ENCODE results near the gene DPP10.
"Not testable (repeated sequence)": the region's sequence is repeated elsewhere in the genome, so short reads cannot be mapped to it uniquely, and the experiment has no call there.

Gene DPP10

DNA sequence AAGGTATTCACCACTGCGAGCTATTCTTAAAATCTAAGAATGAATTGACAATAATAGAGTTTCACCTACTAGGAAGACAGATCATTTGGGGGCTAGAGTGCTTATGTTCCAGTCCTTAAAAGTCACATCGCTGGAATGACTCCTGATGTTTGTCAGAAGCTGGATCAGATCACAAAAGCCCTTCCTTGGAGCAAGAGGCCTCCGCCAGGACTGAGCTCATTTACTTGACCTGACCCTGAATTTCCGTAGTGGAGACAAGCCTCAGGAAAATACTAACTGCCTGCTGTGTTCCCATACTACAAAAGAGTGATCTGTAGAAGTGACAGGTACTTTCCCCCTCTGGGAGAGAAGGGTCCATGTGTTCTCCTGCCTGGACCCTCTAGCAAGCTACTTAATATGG, 483.9 kb downstream of the DPP10 start:
- H3K9me3 ChIP-seq (ENCODE audit: control insufficient read depth in 1 of 2, low read length in 2 of 2) = peaks cover 0 to 12% of the 10 kb centered on the region in 2 donors
- no peaks in the 10 kb centered on the region for H3K27me3 ChIP-seq (ENCODE audit: low read depth, low read length)
- H3K36me3 ChIP-seq (ENCODE audit: control insufficient read depth in 1 of 2, insufficient read depth in 2 of 2, low read length in 2 of 2) = no peaks in the 10 kb centered on the region
- H3K4me1 ChIP-seq (ENCODE audit: control insufficient read depth in 1 of 2, insufficient read depth in 2 of 2, low read length in 2 of 2) = no peaks in the 10 kb centered on the region
- H3K4me3 ChIP-seq (ENCODE audit: low read depth in 1 of 2, low read length in 2 of 2) = no peak overlapping the region
- H3K27ac ChIP-seq (ENCODE audit: low read length) = no peak overlapping the region

DNA sequence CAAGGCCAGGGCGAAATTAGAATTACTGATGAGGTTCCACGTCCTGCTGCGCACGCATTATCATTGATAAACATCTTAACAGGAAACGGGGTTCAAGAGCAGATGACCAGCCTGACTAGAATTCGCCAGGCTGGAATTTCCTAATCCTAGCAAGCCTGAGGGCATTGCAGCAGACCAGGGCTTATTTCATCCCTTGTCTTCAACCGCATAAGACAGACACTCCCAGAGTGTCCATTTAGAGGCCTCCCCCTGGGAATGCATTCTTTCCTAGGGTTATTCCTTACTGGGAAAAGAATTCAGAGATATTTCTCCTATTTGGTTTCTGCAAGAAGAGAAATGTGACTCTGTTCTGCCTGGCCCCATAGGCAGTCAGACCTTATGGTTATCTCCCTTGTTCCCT, 486.8 kb downstream of the DPP10 start:
- Histone ChIP-seq H3K4me1 (ENCODE audit: control insufficient read depth in 1 of 2, insufficient read depth in 2 of 2, low read length in 2 of 2) (no peaks in the 10 kb centered on the region), H3K36me3 (ENCODE audit: control insufficient read depth in 1 of 2, insufficient read depth in 2 of 2, low read length in 2 of 2) (no peaks in the 10 kb centered on the region), H3K9me3 (ENCODE audit: control insufficient read depth in 1 of 2, low read length in 2 of 2) (peaks cover 0 to 13% of the 10 kb centered on the region in 2 donors), H3K27me3 (ENCODE audit: low read depth, low read length) (no peaks in the 10 kb centered on the region), H3K4me3 (ENCODE audit: low read depth in 1 of 2, low read length in 2 of 2) (no peak overlapping the region), H3K27ac (ENCODE audit: low read length) (no peak overlapping the region)

DNA sequence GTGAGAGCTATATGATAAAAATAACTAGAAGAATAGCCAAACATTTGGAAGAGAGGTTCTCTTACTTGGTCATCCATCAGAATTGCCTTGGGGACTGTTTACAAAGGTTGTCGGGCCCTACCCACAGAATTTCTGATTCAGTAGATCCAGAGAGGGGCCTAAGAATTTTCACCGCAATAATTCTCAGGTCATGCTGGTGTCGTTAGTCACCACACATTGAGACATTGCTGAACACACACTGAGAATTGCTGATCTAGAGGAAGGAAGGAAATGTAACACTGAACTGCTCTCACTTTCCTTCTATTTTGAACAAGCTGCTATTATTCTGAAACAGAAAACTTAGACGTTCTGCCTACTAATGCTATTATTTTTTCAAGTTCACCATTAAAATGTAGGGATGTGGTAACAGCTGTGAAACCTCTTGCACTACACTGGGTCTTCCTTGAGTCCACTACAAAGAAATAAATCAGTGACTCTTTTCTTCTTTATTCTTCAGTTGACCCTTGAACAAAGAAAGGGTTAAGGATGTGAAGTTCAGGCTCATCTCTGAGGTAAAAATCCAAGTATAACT, 491.3 kb downstream of the DPP10 start:
- Histone ChIP-seq H3K4me3 (ENCODE audit: low read depth in 1 of 2, low read length in 2 of 2) (no peak overlapping the region), H3K27ac (ENCODE audit: low read length) (no peak overlapping the region), H3K9me3 (ENCODE audit: control insufficient read depth in 1 of 2, low read length in 2 of 2) (peaks cover 0 to 8% of the 10 kb centered on the region in 2 donors), H3K27me3 (ENCODE audit: low read depth, low read length) (no peaks in the 10 kb centered on the region), H3K36me3 (ENCODE audit: control insufficient read depth in 1 of 2, insufficient read depth in 2 of 2, low read length in 2 of 2) (no peaks in the 10 kb centered on the region), H3K4me1 (ENCODE audit: control insufficient read depth in 1 of 2, insufficient read depth in 2 of 2, low read length in 2 of 2) (no peaks in the 10 kb centered on the region)

DNA sequence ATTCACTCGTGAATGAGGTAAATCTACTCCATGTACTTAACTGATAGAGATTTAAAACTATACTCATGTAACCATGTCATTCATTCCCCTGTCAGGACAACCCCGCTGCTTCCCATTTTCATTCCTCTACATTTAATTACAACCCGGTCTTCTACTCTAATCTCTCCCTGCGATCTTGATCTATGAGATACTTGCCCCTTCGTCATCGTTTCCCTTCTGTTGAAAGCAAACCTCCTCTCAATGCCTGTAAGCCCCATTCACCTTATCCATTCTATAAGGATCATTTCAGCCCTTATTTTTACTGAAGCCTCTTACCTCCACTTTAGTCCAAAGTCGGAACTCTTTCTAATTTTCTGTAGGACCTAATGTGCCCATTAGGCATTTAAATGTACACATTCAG, 492.6 kb downstream of the DPP10 start:
- Histone ChIP-seq H3K4me1 (ENCODE audit: control insufficient read depth in 1 of 2, insufficient read depth in 2 of 2, low read length in 2 of 2) (no peaks in the 10 kb centered on the region), H3K27me3 (ENCODE audit: low read depth, low read length) (no peaks in the 10 kb centered on the region), H3K27ac (ENCODE audit: low read length) (no peak overlapping the region), H3K9me3 (ENCODE audit: control insufficient read depth in 1 of 2, low read length in 2 of 2) (peaks cover 0 to 4% of the 10 kb centered on the region in 2 donors), H3K36me3 (ENCODE audit: control insufficient read depth in 1 of 2, insufficient read depth in 2 of 2, low read length in 2 of 2) (no peaks in the 10 kb centered on the region), H3K4me3 (ENCODE audit: low read depth in 1 of 2, low read length in 2 of 2) (no peak overlapping the region)

DNA sequence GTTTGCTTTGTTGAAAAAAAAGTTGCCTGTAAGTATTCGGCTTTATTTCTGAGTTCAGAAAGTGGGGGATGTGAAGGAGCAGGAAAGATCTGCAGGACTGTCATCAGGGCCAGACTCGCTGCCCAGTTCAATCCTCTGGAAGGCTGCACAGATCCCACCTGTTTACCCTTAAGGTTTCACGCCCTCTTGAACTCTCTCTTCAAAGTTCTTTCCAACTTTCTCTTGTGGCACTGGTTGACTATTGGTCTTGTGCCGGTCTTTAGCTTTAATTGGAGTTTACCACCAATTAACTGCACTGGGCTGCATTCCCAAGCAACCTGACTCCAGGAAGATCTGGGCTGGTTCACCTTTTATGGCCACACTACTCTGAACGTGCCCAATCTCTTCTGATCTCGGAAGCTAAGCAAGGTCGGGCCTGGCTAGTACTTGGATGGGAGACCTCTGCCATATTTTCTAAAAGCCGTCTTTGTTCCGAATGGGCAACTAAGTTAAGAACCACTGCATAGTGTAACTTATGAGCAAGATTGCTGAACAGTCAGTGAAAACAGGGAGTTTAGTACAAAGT, 495.0 kb downstream of the DPP10 start:
- Histone ChIP-seq H3K4me1 (ENCODE audit: control insufficient read depth in 1 of 2, insufficient read depth in 2 of 2, low read length in 2 of 2) (no peaks in the 10 kb centered on the region), H3K4me3 (ENCODE audit: low read depth in 1 of 2, low read length in 2 of 2) (no peak overlapping the region), H3K9me3 (ENCODE audit: control insufficient read depth in 1 of 2, low read length in 2 of 2) (no peaks in the 10 kb centered on the region), H3K27ac (ENCODE audit: low read length) (no peak overlapping the region), H3K36me3 (ENCODE audit: control insufficient read depth in 1 of 2, insufficient read depth in 2 of 2, low read length in 2 of 2) (no peaks in the 10 kb centered on the region), H3K27me3 (ENCODE audit: low read depth, low read length) (no peaks in the 10 kb centered on the region)

DNA sequence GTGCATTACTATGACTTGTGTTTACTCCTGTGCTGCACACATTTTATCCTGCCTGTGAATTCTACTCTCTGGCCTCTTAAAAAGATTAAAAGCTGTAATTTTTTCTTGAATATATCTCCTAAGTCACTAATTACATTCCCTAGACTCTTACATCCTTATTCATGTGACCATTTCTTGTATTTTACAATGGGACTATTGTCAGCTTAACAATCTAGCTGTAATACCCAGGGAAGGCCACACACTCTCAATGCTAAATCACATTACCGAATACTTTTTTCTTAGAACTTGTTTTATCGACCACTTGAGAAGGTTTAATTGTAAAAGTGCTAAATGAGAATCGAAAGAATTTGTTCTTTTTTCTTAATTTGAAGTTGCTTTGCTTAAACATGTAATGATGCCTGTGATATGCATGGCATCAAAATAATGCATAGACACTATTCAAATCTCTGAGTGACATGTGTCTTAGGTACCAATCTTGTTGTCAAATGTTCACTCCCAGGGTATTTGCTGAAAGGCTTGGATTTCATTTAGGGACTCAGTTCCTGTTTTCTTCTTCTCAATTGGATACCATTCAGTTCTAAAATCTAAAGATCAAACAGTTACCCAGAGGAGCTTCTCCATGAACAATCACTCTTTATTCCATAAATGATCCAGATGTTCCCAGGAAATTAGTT, 498.5 kb downstream of the DPP10 start:
- Histone ChIP-seq H3K4me1 (ENCODE audit: control insufficient read depth in 1 of 2, insufficient read depth in 2 of 2, low read length in 2 of 2) (no peaks in the 10 kb centered on the region), H3K36me3 (ENCODE audit: control insufficient read depth in 1 of 2, insufficient read depth in 2 of 2, low read length in 2 of 2) (no peaks in the 10 kb centered on the region), H3K9me3 (ENCODE audit: control insufficient read depth in 1 of 2, low read length in 2 of 2) (no peaks in the 10 kb centered on the region), H3K27me3 (ENCODE audit: low read depth, low read length) (no peaks in the 10 kb centered on the region), H3K27ac (ENCODE audit: low read length) (no peak overlapping the region), H3K4me3 (ENCODE audit: low read depth in 1 of 2, low read length in 2 of 2) (no peak overlapping the region)

DNA sequence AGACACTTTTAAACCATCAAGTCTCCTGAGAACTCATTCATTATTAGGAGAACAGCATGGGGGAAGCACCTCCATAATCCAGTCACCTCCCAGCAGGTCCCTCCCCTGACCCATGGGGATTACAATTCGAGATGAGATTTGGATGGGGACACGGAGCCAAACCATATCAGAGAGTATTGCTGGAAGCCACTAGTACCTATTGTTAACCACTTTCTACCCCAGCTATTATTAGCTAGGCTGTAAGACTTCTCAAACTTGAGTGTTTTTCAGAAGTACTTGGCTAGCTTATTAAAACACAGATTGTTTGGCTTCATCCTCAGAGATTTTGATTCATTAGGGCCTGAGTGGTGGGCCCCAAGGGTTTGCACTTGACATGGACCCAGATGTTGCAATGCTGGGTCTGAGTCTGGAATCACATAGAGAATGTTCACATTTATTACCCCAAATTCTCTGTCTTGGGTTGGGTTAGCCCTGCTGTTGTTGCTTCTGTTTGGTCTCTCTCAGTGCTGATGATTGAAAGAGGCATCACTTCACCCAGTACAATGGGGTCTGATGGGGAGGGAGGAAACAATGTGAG, 506.9 kb downstream of the DPP10 start:
- no peaks in the 10 kb centered on the region for H3K4me1 ChIP-seq (ENCODE audit: control insufficient read depth in 1 of 2, insufficient read depth in 2 of 2, low read length in 2 of 2)
- no peaks in the 10 kb centered on the region for H3K36me3 ChIP-seq (ENCODE audit: control insufficient read depth in 1 of 2, insufficient read depth in 2 of 2, low read length in 2 of 2)
- H3K27me3 ChIP-seq (ENCODE audit: low read depth, low read length) = no peaks in the 10 kb centered on the region
- H3K27ac ChIP-seq (ENCODE audit: low read length) = no peak overlapping the region
- H3K4me3 ChIP-seq (ENCODE audit: low read depth in 1 of 2, low read length in 2 of 2) = no peak overlapping the region
- H3K9me3 ChIP-seq (ENCODE audit: control insufficient read depth in 1 of 2, low read length in 2 of 2) = no peaks in the 10 kb centered on the region

DNA sequence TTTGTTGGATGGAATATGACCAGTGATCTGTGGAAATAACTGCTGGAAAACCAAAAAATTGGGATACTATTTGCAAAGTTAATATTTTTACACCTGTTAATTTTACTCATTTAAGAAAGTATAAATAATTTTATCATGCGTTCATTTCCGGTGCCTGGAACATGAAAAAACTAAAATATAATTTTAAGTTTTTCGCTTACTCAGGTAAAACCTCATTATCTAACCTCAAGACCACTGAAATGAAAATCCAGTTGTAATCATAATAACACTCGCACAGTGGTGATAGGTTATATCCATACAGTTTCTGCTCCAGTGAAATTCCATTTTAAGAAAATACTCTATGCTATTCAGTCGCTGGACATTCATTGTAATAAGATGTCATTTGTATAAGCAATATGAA, 517.9 kb downstream of the DPP10 start:
- no peak overlapping the region for H3K27ac ChIP-seq (ENCODE audit: low read length)
- no peak overlapping the region for H3K4me3 ChIP-seq (ENCODE audit: low read depth in 1 of 2, low read length in 2 of 2)
- no peaks in the 10 kb centered on the region for H3K9me3 ChIP-seq (ENCODE audit: control insufficient read depth in 1 of 2, low read length in 2 of 2)
- H3K36me3 ChIP-seq (ENCODE audit: control insufficient read depth in 1 of 2, insufficient read depth in 2 of 2, low read length in 2 of 2) = no peaks in the 10 kb centered on the region
- no peaks in the 10 kb centered on the region for H3K4me1 ChIP-seq (ENCODE audit: control insufficient read depth in 1 of 2, insufficient read depth in 2 of 2, low read length in 2 of 2)
- no peaks in the 10 kb centered on the region for H3K27me3 ChIP-seq (ENCODE audit: low read depth, low read length)

DNA sequence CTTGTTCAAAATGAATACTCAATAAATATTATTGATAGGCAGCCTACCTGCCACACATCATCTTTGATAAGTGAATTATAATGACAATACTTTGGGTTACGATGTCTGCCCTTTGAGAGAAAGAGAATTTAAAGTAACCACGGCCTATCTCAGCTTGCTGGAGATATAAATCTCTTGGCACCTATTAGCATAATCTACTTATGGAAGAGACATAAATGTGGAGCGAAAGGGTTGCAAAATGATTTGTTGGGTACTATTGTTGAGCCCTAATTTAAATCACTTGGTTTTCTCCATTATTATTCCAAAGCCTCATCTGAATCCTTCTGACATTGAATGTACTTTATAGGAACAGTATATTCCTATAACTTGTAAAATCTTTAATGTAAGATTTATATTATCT, 520.1 kb downstream of the DPP10 start:
- Histone ChIP-seq H3K4me3 (ENCODE audit: low read depth in 1 of 2, low read length in 2 of 2) (no peak overlapping the region), H3K4me1 (ENCODE audit: control insufficient read depth in 1 of 2, insufficient read depth in 2 of 2, low read length in 2 of 2) (no peaks in the 10 kb centered on the region), H3K9me3 (ENCODE audit: control insufficient read depth in 1 of 2, low read length in 2 of 2) (no peaks in the 10 kb centered on the region), H3K27ac (ENCODE audit: low read length) (no peak overlapping the region), H3K36me3 (ENCODE audit: control insufficient read depth in 1 of 2, insufficient read depth in 2 of 2, low read length in 2 of 2) (no peaks in the 10 kb centered on the region), H3K27me3 (ENCODE audit: low read depth, low read length) (no peaks in the 10 kb centered on the region)

DNA sequence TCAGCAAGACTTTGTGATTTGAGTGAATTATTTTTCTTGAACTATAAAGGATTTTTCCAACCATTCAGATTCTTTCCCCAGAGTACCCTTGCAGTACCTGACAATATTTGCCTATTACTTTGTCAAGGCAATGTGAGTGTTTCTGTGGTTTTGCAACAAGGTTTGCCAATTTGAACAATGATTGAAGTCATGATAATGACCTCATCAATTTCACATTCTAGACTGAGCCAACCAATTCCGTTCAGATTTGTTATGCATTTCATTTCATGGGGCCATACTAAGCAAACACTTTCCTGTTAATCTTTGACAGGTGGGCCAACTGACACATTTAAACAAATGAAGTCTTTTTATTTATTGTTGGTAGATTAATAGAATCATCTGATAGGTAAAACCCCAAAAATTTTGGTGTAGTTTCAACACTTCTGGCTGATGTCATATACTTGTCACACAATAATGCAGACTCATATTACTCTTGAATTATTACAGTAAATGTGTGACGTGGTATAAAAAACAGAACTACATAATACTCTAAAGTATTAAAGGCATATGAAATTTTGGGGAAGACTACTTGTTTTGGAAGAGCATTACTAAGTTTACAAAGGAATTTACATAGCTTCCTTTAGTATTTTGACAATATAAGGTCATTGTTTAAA, 526.4 kb downstream of the DPP10 start:
- H3K27me3 ChIP-seq (ENCODE audit: low read depth, low read length) = no peaks in the 10 kb centered on the region
- H3K9me3 ChIP-seq (ENCODE audit: control insufficient read depth in 1 of 2, low read length in 2 of 2) = no peaks in the 10 kb centered on the region
- H3K27ac ChIP-seq (ENCODE audit: low read length) = no peak overlapping the region
- no peaks in the 10 kb centered on the region for H3K36me3 ChIP-seq (ENCODE audit: control insufficient read depth in 1 of 2, insufficient read depth in 2 of 2, low read length in 2 of 2)
- H3K4me3 ChIP-seq (ENCODE audit: low read depth in 1 of 2, low read length in 2 of 2) = no peak overlapping the region
- H3K4me1 ChIP-seq (ENCODE audit: control insufficient read depth in 1 of 2, insufficient read depth in 2 of 2, low read length in 2 of 2) = no peaks in the 10 kb centered on the region

DNA sequence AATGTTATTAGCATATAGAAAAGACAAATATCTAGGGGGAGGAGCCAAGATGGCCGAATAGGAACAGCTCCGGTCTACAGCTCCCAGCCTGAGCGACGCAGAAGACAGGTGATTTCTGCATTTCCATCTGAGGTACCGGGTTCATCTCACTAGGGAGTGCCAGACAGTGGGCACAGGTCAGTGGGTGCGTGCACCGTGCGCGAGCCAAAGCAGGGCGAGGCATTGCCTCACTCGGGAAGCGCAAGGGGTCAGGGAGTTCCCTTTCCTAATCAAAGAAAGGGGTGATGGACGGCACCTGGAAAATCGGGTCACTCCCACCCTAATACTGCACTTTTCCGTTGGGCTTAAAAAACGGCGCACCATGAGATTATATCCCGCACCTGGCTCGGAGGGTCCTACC, 561.9 kb downstream of the DPP10 start:
- not testable (repeated sequence) for H3K27me3 ChIP-seq (ENCODE audit: low read depth, low read length); H3K4me3 ChIP-seq (ENCODE audit: low read depth in 1 of 2, low read length in 2 of 2); H3K27ac ChIP-seq (ENCODE audit: low read length); H3K9me3 ChIP-seq (ENCODE audit: control insufficient read depth in 1 of 2, low read length in 2 of 2); H3K36me3 ChIP-seq (ENCODE audit: control insufficient read depth in 1 of 2, insufficient read depth in 2 of 2, low read length in 2 of 2); H3K4me1 ChIP-seq (ENCODE audit: control insufficient read depth in 1 of 2, insufficient read depth in 2 of 2, low read length in 2 of 2)
